HFFc6 (cell line): ENCODE measurements around the gene RFC4. TPM values are rescaled to one million over a fixed set of nuclear protein-coding genes. Genes with fewer than 3 reads are reported as not detected.

Experiments
- DNase-seq: peaks from one replicate; pipeline ENCODE4 v3.0.0-alpha.2; 2018
- H3K27ac Mint-ChIP-seq: 2 replicates; pipeline ENCODE4 v1.8.0; 2020; ENCODE audit warnings: mild to moderate bottlenecking, mixed read lengths
- H3K27me3 Mint-ChIP-seq: 2 replicates; pipeline ENCODE4 v1.8.0; 2021; ENCODE audit warnings: mild to moderate bottlenecking, moderate library complexity, mixed read lengths; ENCODE audit not compliant: insufficient read depth
- H3K36me3 Mint-ChIP-seq: 2 replicates; pipeline ENCODE4 v1.8.0; 2021; ENCODE audit warnings: low read depth, mixed read lengths
- H3K4me1 Mint-ChIP-seq: 2 replicates; pipeline ENCODE4 v1.8.0; 2020; ENCODE audit warnings: low read depth, mixed read lengths
- H3K4me3 Mint-ChIP-seq: 2 replicates; pipeline ENCODE4 v1.8.0; 2020; ENCODE audit warnings: mild to moderate bottlenecking, moderate library complexity, mixed read lengths
- H3K9me3 Mint-ChIP-seq: 2 replicates; pipeline ENCODE4 v1.8.0; 2020; ENCODE audit warnings: mild to moderate bottlenecking, mixed read lengths
- CTCF ChIP-seq: fragments of 200-600 bp; sonication (generic); IDR thresholded peaks from 2 replicates; pipeline ENCODE4 v1.5.0; 2021; ENCODE audit warnings: antibody characterized with exemption, mild to moderate bottlenecking
- total RNA-seq, 6 experiments: library from RNA; stranded (reverse); fragmentation: NEBNext Ultra II Directional; extraction: Animal tissue kit (Norgen Biotek cat#: 25700); gene quantifications; 2 replicates in 1 of 6; 3 replicates in 5 of 6; pipeline ENCODE4 v1.2.3, GENCODE V29; 2021

RFC4 gene
- total RNA-seq, 6 experiments from 2014 or later, result 13.3 to 27.9 (median 25.7) TPM

GRCh38 chr3:186772701-186773417, 33.4 kb downstream of the RFC4 start:
- Mint-ChIP-seq H3K4me1 (peaks cover 14% of the 10 kb centered on the region), H3K36me3 (no peaks in the 10 kb centered on the region), H3K4me3 (peak overlapping the region; percentile 89), H3K9me3 (no peaks in the 10 kb centered on the region), H3K27ac (peak overlapping the region; percentile 81), H3K27me3 (peaks cover 4% of the 10 kb centered on the region; the same call in 1 of the 2 replicates)
- DNase-seq, result no peak
- no peak for TF ChIP-seq CTCF

- H3K9me3 Mint-ChIP-seq, result no peaks in the 10 kb centered on the region
- H3K36me3 Mint-ChIP-seq, result no peaks in the 10 kb centered on the region
- peak overlapping the region; percentile 81 for H3K27ac Mint-ChIP-seq
- peaks cover 4% of the 10 kb centered on the region; the same call in 1 of the 2 replicates for H3K27me3 Mint-ChIP-seq
- DNase-seq, result no peak
- no peak for TF ChIP-seq CTCF
- peaks cover 14% of the 10 kb centered on the region for H3K4me1 Mint-ChIP-seq
- peak overlapping the region; percentile 89 for H3K4me3 Mint-ChIP-seq
These were observed 34.0 kb downstream of the RFC4 start for GRCh38 chr3:186772281-186772694.

GRCh38 chr3:186760897-186761447, 45.3 kb downstream of the RFC4 start:
- Mint-ChIP-seq H3K27me3 (peaks cover 5% of the 10 kb centered on the region), H3K4me1 (no peaks in the 10 kb centered on the region; the same call in 1 of the 2 replicates), H3K4me3 (no peak overlapping the region), H3K36me3 (no peaks in the 10 kb centered on the region), H3K27ac (no peak overlapping the region), H3K9me3 (no peaks in the 10 kb centered on the region)
- TF ChIP-seq CTCF, result no peak
- no peak for DNase-seq

GRCh38 chr3:186760141-186760833, 46.0 kb downstream of the RFC4 start:
- no peak for TF ChIP-seq CTCF
- Mint-ChIP-seq H3K27ac (no peak overlapping the region), H3K4me1 (peaks cover under 1% of the 10 kb centered on the region), H3K36me3 (no peaks in the 10 kb centered on the region), H3K4me3 (no peak overlapping the region), H3K9me3 (no peaks in the 10 kb centered on the region), H3K27me3 (peaks cover 6% of the 10 kb centered on the region)
- DNase-seq, result no peak

- no peaks in the 10 kb centered on the region for H3K9me3 Mint-ChIP-seq
- TF ChIP-seq CTCF, result no peak
- H3K4me3 Mint-ChIP-seq, result no peak overlapping the region
- H3K36me3 Mint-ChIP-seq, result no peaks in the 10 kb centered on the region
- H3K27me3 Mint-ChIP-seq, result peaks cover 7% of the 10 kb centered on the region
- no peak overlapping the region for H3K27ac Mint-ChIP-seq
- peaks cover 8% of the 10 kb centered on the region for H3K4me1 Mint-ChIP-seq
- no peak for DNase-seq
These were observed 46.9 kb downstream of the RFC4 start for GRCh38 chr3:186759231-186759930.
